ENCODE results near the gene ZFY. TPM values are rescaled to one million over a fixed set of nuclear protein-coding genes. Genes with fewer than 3 reads are reported as not detected.

Gene ZFY
- total RNA-seq, 1 donor from 2014 or later = 16.8 TPM

DNA sequence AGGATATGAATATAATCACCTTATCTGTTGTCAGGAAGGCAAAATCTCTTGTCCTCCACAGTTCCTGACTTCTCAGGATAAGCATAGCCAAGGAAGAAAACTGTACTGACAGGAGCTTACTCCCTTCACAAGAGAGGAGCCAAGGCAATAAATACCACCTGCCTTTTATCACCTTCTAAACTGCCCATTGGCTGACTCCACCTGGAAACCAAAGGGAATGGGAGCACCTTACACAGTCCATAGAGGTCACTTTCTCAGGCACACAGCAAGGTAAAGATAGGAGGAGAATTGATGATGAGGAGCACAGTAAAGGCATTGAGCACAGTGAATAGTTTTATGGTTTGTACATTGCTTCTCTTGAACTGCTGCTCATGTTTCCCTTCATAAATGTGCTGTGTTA, 72.8 kb downstream of the ZFY start:
- no peaks in the 10 kb centered on the region for H3K9me3 Mint-ChIP-seq (ENCODE audit: unreplicated experiment)
- H3K4me3 Mint-ChIP-seq (ENCODE audit: unreplicated experiment) = no peak overlapping the region
- Histone ChIP-seq H3K4me1 (ENCODE audit: insufficient read depth, low read length) (no peaks in the 10 kb centered on the region), H3K4me2 (ENCODE audit: low read length) (no peak overlapping the region), H3K79me2 (ENCODE audit: insufficient read depth, low read length) (no peaks in the 10 kb centered on the region), H3K27me3 (ENCODE audit: insufficient read depth, low read length) (no peaks in the 10 kb centered on the region), H3K4me3 (ENCODE audit: insufficient read depth, low read depth, low read length) (no peak overlapping the region), H3K9me3 (ENCODE audit: insufficient read depth, low read depth, low read length) (no peaks in the 10 kb centered on the region), H3K36me3 (ENCODE audit: insufficient read depth, low read length) (no peaks in the 10 kb centered on the region), H4K20me1 (ENCODE audit: insufficient read depth, low read length) (no peaks in the 10 kb centered on the region), H2AFZ (ENCODE audit: low read depth, low read length) (no peak overlapping the region), H3K9ac (ENCODE audit: low read length) (no peak overlapping the region), H3K27ac (ENCODE audit: low read depth, low read length) (no peak overlapping the region)
- peaks cover 7% of the 10 kb centered on the region for H3K4me1 Mint-ChIP-seq (ENCODE audit: low read depth, unreplicated experiment)
- TF ChIP-seq EZH2 (IDR thresholded peaks at IDR 0.05; ENCODE audit: insufficient read depth, low read length) = no peak
- TF ChIP-seq, protein P1, sequence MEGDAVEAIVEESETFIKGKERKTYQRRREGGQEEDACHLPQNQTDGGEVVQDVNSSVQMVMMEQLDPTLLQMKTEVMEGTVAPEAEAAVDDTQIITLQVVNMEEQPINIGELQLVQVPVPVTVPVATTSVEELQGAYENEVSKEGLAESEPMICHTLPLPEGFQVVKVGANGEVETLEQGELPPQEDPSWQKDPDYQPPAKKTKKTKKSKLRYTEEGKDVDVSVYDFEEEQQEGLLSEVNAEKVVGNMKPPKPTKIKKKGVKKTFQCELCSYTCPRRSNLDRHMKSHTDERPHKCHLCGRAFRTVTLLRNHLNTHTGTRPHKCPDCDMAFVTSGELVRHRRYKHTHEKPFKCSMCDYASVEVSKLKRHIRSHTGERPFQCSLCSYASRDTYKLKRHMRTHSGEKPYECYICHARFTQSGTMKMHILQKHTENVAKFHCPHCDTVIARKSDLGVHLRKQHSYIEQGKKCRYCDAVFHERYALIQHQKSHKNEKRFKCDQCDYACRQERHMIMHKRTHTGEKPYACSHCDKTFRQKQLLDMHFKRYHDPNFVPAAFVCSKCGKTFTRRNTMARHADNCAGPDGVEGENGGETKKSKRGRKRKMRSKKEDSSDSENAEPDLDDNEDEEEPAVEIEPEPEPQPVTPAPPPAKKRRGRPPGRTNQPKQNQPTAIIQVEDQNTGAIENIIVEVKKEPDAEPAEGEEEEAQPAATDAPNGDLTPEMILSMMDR (IDR thresholded peaks at IDR 0.05; ENCODE audit: insufficient read depth, low read depth, low read length) = no peak
- no peaks in the 10 kb centered on the region for H3K36me3 Mint-ChIP-seq (ENCODE audit: low read depth, unreplicated experiment)
- FAIRE-seq (no peak), DNase-seq (ENCODE audit: low read depth) (no peak)
- H3K27me3 Mint-ChIP-seq (ENCODE audit: low read depth, unreplicated experiment) = no peaks in the 10 kb centered on the region
- H3K27ac Mint-ChIP-seq (ENCODE audit: unreplicated experiment) = no peak overlapping the region

DNA sequence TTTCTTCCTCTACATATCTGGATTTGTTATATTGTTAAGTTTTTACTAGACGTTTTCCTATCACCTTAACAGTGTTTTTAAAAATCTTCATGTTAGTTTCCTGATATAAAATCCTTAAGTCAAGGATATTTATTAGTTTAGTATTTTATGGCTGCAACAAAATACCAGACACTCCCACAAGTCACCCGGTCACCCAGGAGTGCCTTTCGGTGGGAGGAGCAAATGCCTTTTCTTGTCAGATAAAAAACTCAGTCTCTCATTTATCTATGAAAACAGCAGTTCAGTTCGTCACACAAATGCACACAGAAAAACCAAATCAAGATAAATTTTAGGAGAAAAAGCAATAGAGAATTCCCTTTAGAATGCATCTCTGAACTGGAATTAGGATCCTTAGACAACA, 77.0 kb downstream of the ZFY start:
- H3K4me1 Mint-ChIP-seq (ENCODE audit: low read depth, unreplicated experiment) = no peaks in the 10 kb centered on the region
- H3K36me3 ChIP-seq (ENCODE audit: insufficient read depth, low read length) = no peaks in the 10 kb centered on the region
- no peak overlapping the region for H2AFZ ChIP-seq (ENCODE audit: low read depth, low read length)
- H3K9ac ChIP-seq (ENCODE audit: low read length) = no peak overlapping the region
- no peak overlapping the region for H3K4me2 ChIP-seq (ENCODE audit: low read length)
- H4K20me1 ChIP-seq (ENCODE audit: insufficient read depth, low read length) = no peaks in the 10 kb centered on the region
- H3K9me3 ChIP-seq (ENCODE audit: insufficient read depth, low read depth, low read length) = no peaks in the 10 kb centered on the region
- no peaks in the 10 kb centered on the region for H3K27me3 Mint-ChIP-seq (ENCODE audit: low read depth, unreplicated experiment)
- no peaks in the 10 kb centered on the region for H3K79me2 ChIP-seq (ENCODE audit: insufficient read depth, low read length)
- TF ChIP-seq, protein P1 (IDR thresholded peaks at IDR 0.05; ENCODE audit: insufficient read depth, low read depth, low read length) = no peak
- TF ChIP-seq EZH2 (IDR thresholded peaks at IDR 0.05; ENCODE audit: insufficient read depth, low read length) = no peak
- no peak overlapping the region for H3K4me3 ChIP-seq (ENCODE audit: insufficient read depth, low read depth, low read length)
- H3K4me3 Mint-ChIP-seq (ENCODE audit: unreplicated experiment) = no peak overlapping the region
- FAIRE-seq (no peak), DNase-seq (ENCODE audit: low read depth) (no peak)
- no peaks in the 10 kb centered on the region for H3K4me1 ChIP-seq (ENCODE audit: insufficient read depth, low read length)
- H3K9me3 Mint-ChIP-seq (ENCODE audit: unreplicated experiment) = no peaks in the 10 kb centered on the region
- no peaks in the 10 kb centered on the region for H3K27me3 ChIP-seq (ENCODE audit: insufficient read depth, low read length)
- no peaks in the 10 kb centered on the region for H3K36me3 Mint-ChIP-seq (ENCODE audit: low read depth, unreplicated experiment)
- H3K27ac ChIP-seq (ENCODE audit: low read depth, low read length) = no peak overlapping the region
- H3K27ac Mint-ChIP-seq (ENCODE audit: unreplicated experiment) = no peak overlapping the region

DNA sequence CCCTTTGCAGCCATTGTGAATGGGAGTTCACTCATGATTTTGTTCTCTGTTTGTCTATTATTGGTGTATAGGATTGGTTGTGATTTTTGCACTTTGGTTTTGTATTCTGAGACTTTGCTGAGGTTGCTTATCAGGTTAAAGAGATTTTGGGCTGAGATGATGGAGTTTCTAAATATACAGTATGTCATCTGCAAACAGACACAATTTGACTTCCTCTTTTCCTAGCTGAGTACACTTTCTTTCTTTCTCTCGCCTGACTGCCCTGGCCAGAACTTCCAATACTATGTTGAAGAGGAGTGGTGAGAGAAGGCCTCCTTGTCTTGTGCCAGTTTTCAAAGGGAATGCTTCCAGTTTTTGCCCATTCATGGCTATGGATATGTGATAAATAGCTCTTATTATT, 81.4 kb downstream of the ZFY start:
- H3K9me3 ChIP-seq (ENCODE audit: insufficient read depth, low read depth, low read length) = no peaks in the 10 kb centered on the region
- H3K4me3 Mint-ChIP-seq (ENCODE audit: unreplicated experiment) = no peak overlapping the region
- no peaks in the 10 kb centered on the region for H3K4me1 Mint-ChIP-seq (ENCODE audit: low read depth, unreplicated experiment)
- H3K9me3 Mint-ChIP-seq (ENCODE audit: unreplicated experiment) = no peaks in the 10 kb centered on the region
- no peak for DNase-seq (ENCODE audit: low read depth)
- H3K27me3 Mint-ChIP-seq (ENCODE audit: low read depth, unreplicated experiment) = no peaks in the 10 kb centered on the region
- TF ChIP-seq, protein P1 (IDR thresholded peaks at IDR 0.05; ENCODE audit: insufficient read depth, low read depth, low read length) = no peak
- no peak overlapping the region for H3K27ac ChIP-seq (ENCODE audit: low read depth, low read length)
- no peak overlapping the region for H2AFZ ChIP-seq (ENCODE audit: low read depth, low read length)
- H3K4me2 ChIP-seq (ENCODE audit: low read length) = no peak overlapping the region
- no peak for FAIRE-seq
- H3K9ac ChIP-seq (ENCODE audit: low read length) = no peak overlapping the region
- no peaks in the 10 kb centered on the region for H3K4me1 ChIP-seq (ENCODE audit: insufficient read depth, low read length)
- H4K20me1 ChIP-seq (ENCODE audit: insufficient read depth, low read length) = no peaks in the 10 kb centered on the region
- no peaks in the 10 kb centered on the region for H3K36me3 Mint-ChIP-seq (ENCODE audit: low read depth, unreplicated experiment)
- no peaks in the 10 kb centered on the region for H3K27me3 ChIP-seq (ENCODE audit: insufficient read depth, low read length)
- no peaks in the 10 kb centered on the region for H3K36me3 ChIP-seq (ENCODE audit: insufficient read depth, low read length)
- no peak overlapping the region for H3K4me3 ChIP-seq (ENCODE audit: insufficient read depth, low read depth, low read length)
- no peak overlapping the region for H3K27ac Mint-ChIP-seq (ENCODE audit: unreplicated experiment)
- H3K79me2 ChIP-seq (ENCODE audit: insufficient read depth, low read length) = no peaks in the 10 kb centered on the region

Data from astrocyte (in vitro differentiated cells and primary cell).